Prostate gland (tissue), 2 donors: ENCODE results near the gene SLC39A13.

Source experiments
- POLR2A ChIP-seq: fragments of 450-650 bp; IDR thresholded peaks from one replicate; pipeline ENCODE4 v1.6.1; 2016; ENCODE audit warnings: antibody characterized with exemption, mild to moderate bottlenecking
- TF ChIP-seq, protein P1 (sequence below), 4 experiments: fragments of 200-600 bp in 2 of 4; fragments of 450-650 bp in 2 of 4; sonication (generic) in 2 of 4; IDR thresholded peaks; 1 replicate in 3 of 4; 2 replicates in 1 of 4; pipeline ENCODE4 v1.5.1; 2016 to 2019; ENCODE audit warnings: antibody characterized with exemption in 4 of 4, mild to moderate bottlenecking in 2 of 4, moderate library complexity in 2 of 4

DNA sequence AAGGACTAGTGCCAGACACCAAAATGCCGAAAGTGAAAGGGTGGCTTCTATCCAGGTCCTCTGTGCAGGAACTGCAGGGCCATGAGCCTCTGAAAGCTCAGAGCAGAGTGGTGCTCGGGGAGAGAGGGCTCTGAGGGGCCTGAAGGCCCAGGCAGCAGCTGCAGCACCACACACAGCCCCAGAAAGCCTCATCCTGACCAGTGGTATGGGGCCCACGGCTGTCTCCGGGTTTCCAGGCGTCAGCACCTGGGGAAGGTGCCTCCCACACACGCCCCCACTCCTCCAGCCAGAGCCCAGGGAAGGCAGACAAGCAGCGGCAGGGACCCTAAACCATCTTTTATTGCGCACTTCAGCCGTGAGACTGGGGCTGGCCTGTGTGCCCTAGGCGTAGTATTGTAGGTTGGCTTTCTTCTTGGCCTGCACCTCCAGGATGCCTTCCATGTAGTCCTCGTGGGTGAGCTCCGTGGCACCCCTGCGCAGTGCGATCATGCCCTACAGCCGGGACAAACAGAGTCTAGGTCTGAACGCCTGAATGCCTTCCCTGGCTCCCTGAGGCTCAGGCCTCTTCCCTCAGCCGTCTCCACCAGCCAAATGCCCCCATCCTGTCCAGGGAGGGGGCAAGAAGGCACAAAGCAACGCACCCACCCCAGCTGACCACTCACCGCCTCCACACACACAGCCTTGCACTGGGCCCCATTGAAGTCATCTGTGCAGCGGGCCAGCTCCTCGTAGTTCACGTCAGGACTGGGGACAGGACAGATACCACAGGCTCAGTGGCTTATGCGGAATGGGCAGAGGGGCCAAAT lies 10.3 kb downstream of the SLC39A13 start:
- TF ChIP-seq, protein P1, sequence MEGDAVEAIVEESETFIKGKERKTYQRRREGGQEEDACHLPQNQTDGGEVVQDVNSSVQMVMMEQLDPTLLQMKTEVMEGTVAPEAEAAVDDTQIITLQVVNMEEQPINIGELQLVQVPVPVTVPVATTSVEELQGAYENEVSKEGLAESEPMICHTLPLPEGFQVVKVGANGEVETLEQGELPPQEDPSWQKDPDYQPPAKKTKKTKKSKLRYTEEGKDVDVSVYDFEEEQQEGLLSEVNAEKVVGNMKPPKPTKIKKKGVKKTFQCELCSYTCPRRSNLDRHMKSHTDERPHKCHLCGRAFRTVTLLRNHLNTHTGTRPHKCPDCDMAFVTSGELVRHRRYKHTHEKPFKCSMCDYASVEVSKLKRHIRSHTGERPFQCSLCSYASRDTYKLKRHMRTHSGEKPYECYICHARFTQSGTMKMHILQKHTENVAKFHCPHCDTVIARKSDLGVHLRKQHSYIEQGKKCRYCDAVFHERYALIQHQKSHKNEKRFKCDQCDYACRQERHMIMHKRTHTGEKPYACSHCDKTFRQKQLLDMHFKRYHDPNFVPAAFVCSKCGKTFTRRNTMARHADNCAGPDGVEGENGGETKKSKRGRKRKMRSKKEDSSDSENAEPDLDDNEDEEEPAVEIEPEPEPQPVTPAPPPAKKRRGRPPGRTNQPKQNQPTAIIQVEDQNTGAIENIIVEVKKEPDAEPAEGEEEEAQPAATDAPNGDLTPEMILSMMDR (IDR thresholded peaks at IDR 0.05): no peak
- TF ChIP-seq POLR2A: no peak
